GM12878 (cell line): ENCODE data around the gene DYNC1LI1. TPM values are rescaled to one million over a fixed set of nuclear protein-coding genes. Genes with fewer than 3 reads are reported as not detected.

Source experiments
- ATAC-seq: fragments of 200-7000 bp; cut with Tn5 transposase; 3 replicates; pipeline ENCODE4 v1.9.1; 2020; ENCODE audit warnings: mild to moderate bottlenecking, moderate library complexity
- BruUV-seq: library from RNA; stranded (reverse); fragments of 400-500 nt; replicated peaks from 2 replicates; lab custom pipeline; 2021; lab: Mats Ljungman, UMichigan
- CTCF ChIA-PET: fragments of 300-600 bp; sonication (Branson Sonifier 250); formaldehyde crosslinking; extraction: SDS; loops from one replicate; lab custom pipeline; 2021; ENCODE audit warnings: inconsistent platforms; lab: Yijun Ruan, JAX
- POLR2A ChIA-PET: fragments of 350-600 bp; formaldehyde crosslinking; extraction: SDS; loops from one replicate; lab custom pipeline; 2021; ENCODE audit warnings: inconsistent platforms; lab: Charles Lee
- RAD21 ChIA-PET: fragments of 300-600 bp; sonication (Branson Sonifier 250); formaldehyde crosslinking; loops from one replicate; lab custom pipeline; 2023; ENCODE audit warnings: antibody characterized with exemption; ENCODE audit not compliant: unreplicated experiment; lab: Charles Lee
- SMC1A ChIA-PET: fragments of 300-600 bp; sonication (Branson Sonifier 250); formaldehyde crosslinking; loops from one replicate; lab custom pipeline; 2023; ENCODE audit not compliant: unreplicated experiment, uncharacterized antibody; lab: Charles Lee
- DNase-seq: peaks from one replicate; pipeline ENCODE4 v3.0.0-alpha.2; 2011; ENCODE audit warnings: low read depth, low spot score
- FAIRE-seq: peaks from 3 replicates; lab custom pipeline; 2011; peaks lifted over from hg19 to GRCh38; lab: Jason Lieb, UNC
- H2AFZ ChIP-seq: 2 replicates; pipeline ENCODE4 v1.6.0; 2011; ENCODE audit warnings: low read depth, low read length, control low read depth; ENCODE audit not compliant: control insufficient read depth
- H3K27ac ChIP-seq: 2 replicates; pipeline ENCODE4 v1.5.1; 2011; ENCODE audit warnings: control low read depth; ENCODE audit not compliant: control insufficient read depth, insufficient read depth
- H3K27me3 ChIP-seq, 2 experiments: replicated peaks in 1 of 2; 2 replicates each; pipeline versions ENCODE4 v1.6.0 to v1.6.1; 2011; ENCODE audit warnings: low read length in 1 of 2; ENCODE audit not compliant: control insufficient read depth in 2 of 2, insufficient read depth in 2 of 2
- H3K36me3 ChIP-seq, 2 experiments: 2 replicates each; pipeline ENCODE4 v1.5.1; 2011; ENCODE audit warnings: low read length in 1 of 2; ENCODE audit not compliant: control insufficient read depth in 2 of 2, insufficient read depth in 2 of 2
- H3K4me1 ChIP-seq: 2 replicates; pipeline ENCODE4 v1.6.1; 2011; ENCODE audit warnings: mild to moderate bottlenecking, low read length, moderate library complexity, mixed read lengths; ENCODE audit not compliant: control insufficient read depth, insufficient read depth
- H3K4me2 ChIP-seq: 2 replicates; pipeline ENCODE4 v1.6.0; 2011; ENCODE audit warnings: control low read depth; ENCODE audit not compliant: control insufficient read depth, insufficient read depth
- H3K4me3 ChIP-seq: fragments of 200-600 bp; sonication (generic); 2 replicates; pipeline ENCODE4 v1.5.1; 2016
- H3K79me2 ChIP-seq: 2 replicates; pipeline ENCODE4 v1.6.0; 2011; ENCODE audit warnings: low read length; ENCODE audit not compliant: control insufficient read depth, insufficient read depth
- H3K9ac ChIP-seq: 2 replicates; pipeline ENCODE4 v1.8.0; 2011; ENCODE audit warnings: low read length, control low read depth, mixed read lengths; ENCODE audit not compliant: control insufficient read depth, insufficient read depth
- H3K9me3 ChIP-seq: replicated peaks from 3 replicates; pipeline ENCODE4 v1.5.1; 2011; ENCODE audit warnings: mild to moderate bottlenecking, low read length; ENCODE audit not compliant: control insufficient read depth, insufficient read depth
- H4K20me1 ChIP-seq: 2 replicates; pipeline ENCODE4 v1.6.0; 2011; ENCODE audit not compliant: control insufficient read depth, insufficient read depth
- BACH1 ChIP-seq: fragments of 450-650 bp; IDR thresholded peaks from 2 replicates; pipeline ENCODE4 v1.6.1; 2017; ENCODE audit warnings: mild to moderate bottlenecking, borderline replicate concordance
- CBFB ChIP-seq: IDR thresholded peaks from 2 replicates; pipeline ENCODE4 v1.6.1; 2016; ENCODE audit warnings: antibody characterized with exemption, low read depth
- CREM ChIP-seq: IDR thresholded peaks from 2 replicates; pipeline ENCODE4 v1.6.1; 2014; ENCODE audit warnings: antibody characterized with exemption, low read depth
- ETV6 ChIP-seq, 2 experiments: fragments of 450-650 bp in 1 of 2; IDR thresholded peaks in 1 of 2; conservative IDR thresholded peaks in 1 of 2; 2 replicates each; pipeline ENCODE4 v1.6.1; 2014; ENCODE audit warnings: antibody characterized with exemption in 1 of 2, borderline replicate concordance in 1 of 2, low read depth in 1 of 2, mild to moderate bottlenecking in 1 of 2, moderate library complexity in 1 of 2
- FOXK2 ChIP-seq: fragments of 450-650 bp; IDR thresholded peaks from 2 replicates; pipeline ENCODE4 v1.6.1; 2017; ENCODE audit warnings: mild to moderate bottlenecking, moderate library complexity
- GATAD2B ChIP-seq: fragments of 450-650 bp; conservative IDR thresholded peaks from 2 replicates; pipeline ENCODE4 v1.6.1; 2017; ENCODE audit warnings: low read depth, mild to moderate bottlenecking, moderate library complexity
- JUND ChIP-seq: IDR thresholded peaks from 2 replicates; pipeline ENCODE4 v1.6.1; 2012; ENCODE audit warnings: low read depth, mild to moderate bottlenecking, low read length, improper control_type of control experiment, moderate library complexity
- KAT2A ChIP-seq: conservative IDR thresholded peaks from 2 replicates; pipeline ENCODE4 v1.6.1; 2011; ENCODE audit warnings: low read depth, low read length; ENCODE audit not compliant: control insufficient read depth
- MTA2 ChIP-seq: fragments of 450-650 bp; IDR thresholded peaks from 2 replicates; pipeline ENCODE4 v1.6.1; 2016; ENCODE audit warnings: low read depth, mild to moderate bottlenecking, moderate library complexity
- NFIC ChIP-seq: IDR thresholded peaks from 2 replicates; pipeline ENCODE4 v1.6.1; 2012; ENCODE audit warnings: low read depth, mild to moderate bottlenecking, inconsistent platforms, low read length, moderate library complexity
- PAX8 ChIP-seq: fragments of 450-650 bp; IDR thresholded peaks from 2 replicates; pipeline ENCODE4 v1.6.1; 2017; ENCODE audit warnings: mild to moderate bottlenecking, moderate library complexity
- REST ChIP-seq: IDR thresholded peaks from 2 replicates; pipeline ENCODE4 v1.6.1; 2012; ENCODE audit warnings: mild to moderate bottlenecking, low read depth, low read length
- RFX5 ChIP-seq: IDR thresholded peaks from 2 replicates; pipeline ENCODE4 v1.6.1; 2011; ENCODE audit warnings: low read depth, low read length, improper control_type of control experiment
- SMARCA5 ChIP-seq: fragments of 450-650 bp; IDR thresholded peaks from 2 replicates; pipeline ENCODE4 v1.6.1; 2017; ENCODE audit warnings: mild to moderate bottlenecking
- STAT1 ChIP-seq: fragments of 450-650 bp; conservative IDR thresholded peaks from 2 replicates; pipeline ENCODE4 v1.6.1; 2014; ENCODE audit warnings: antibody characterized with exemption, mild to moderate bottlenecking
- ZBTB40 ChIP-seq: fragments of 450-650 bp; IDR thresholded peaks from 2 replicates; pipeline ENCODE4 v1.6.1; 2016; ENCODE audit warnings: mild to moderate bottlenecking, moderate library complexity, borderline replicate concordance
- WGBS: methylation state at CpG from one replicate; pipeline ENCODE4 v1.1.6; 2016; ENCODE audit warnings: low lambda C conversion rate; ENCODE audit not compliant: insufficient replicate concordance, insufficient coverage; ENCODE audit errors: missing lambda C conversion rate; 5-methylcytosine and 5-hydroxymethylcytosine counted together
- in situ Hi-C: fragments of 300-500 bp; cut with MboI; formaldehyde crosslinking; loops from 9 replicates; pipeline ENCODE4 v1.14.3; 2018; ENCODE audit warnings: mixed read lengths
- intact Hi-C: fragments of 100-400 bp; cut with micrococcal nuclease; formaldehyde crosslinking; loops from one replicate; pipeline ENCODE4 v1.14.2; 2022; ENCODE audit not compliant: unreplicated experiment
- polyA plus RNA-seq, 11 experiments: library from polyadenylated mRNA; depleted of rRNA in 4 of 11; unstranded in 6 of 11; stranded (reverse) in 5 of 11; fragments of >200 nt; fragmentation: Nextera tagmentation in 4 of 11; fragmentation: Illumina TruSeq in 1 of 11; extraction: Ambion mirVana in 4 of 11; extraction: Trizol in 1 of 11; gene quantifications; 1 replicate in 1 of 11; 2 replicates in 10 of 11; pipeline versions ENCODE4 v1.2.1 to v1.2.3, GENCODE V29; 2011 to 2016; ENCODE audit warnings: inconsistent platforms in 2 of 11, missing spikeins in 2 of 11, low read depth in 1 of 11
- total RNA-seq, 4 experiments: library from RNA; depleted of rRNA in 3 of 4; stranded (reverse); fragments of >200 nt in 3 of 4; fragmentation: Illumina TruSeq in 1 of 4; extraction: Trizol in 1 of 4; gene quantifications; 2 replicates each; pipeline versions ENCODE4 v1.2.1 to v1.2.3, GENCODE V29; 2013 to 2021
- TF ChIP-seq, protein P1 (sequence below): IDR thresholded peaks from 2 replicates; pipeline ENCODE4 v1.6.1; 2011; ENCODE audit warnings: low read depth, mild to moderate bottlenecking, low read length, moderate library complexity, borderline replicate concordance; ENCODE audit errors: extremely low read depth

The DYNC1LI1 gene
- total and polyA plus RNA-seq, 10 of the 15 experiments (the other 5 are each of a cell fraction or from before 2014, with no cell fraction given): 11.5 to 51.7 (median 32.0) TPM

DNA sequence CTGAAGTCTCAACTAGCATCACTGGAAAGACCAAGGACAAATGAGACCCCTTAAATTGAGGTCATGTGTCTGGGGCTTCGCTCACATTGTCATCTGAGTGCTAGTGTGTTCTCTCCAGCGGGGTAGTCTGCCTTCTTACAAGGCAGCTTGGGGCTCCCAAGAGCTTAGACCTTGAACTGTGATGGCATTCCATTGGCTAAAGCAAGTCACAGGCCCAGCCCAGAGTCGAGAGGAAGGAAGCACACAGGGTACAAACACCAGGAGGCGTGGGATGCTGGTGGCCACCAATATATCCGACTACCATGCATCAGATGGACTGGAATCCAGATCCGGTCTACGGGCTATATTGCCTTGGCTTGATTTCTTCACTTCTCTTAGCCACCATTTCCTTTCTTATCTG, 31.5 kb upstream of the DYNC1LI1 start (continued):
- TF ChIP-seq STAT1 (no peak), RFX5 (no peak), ZBTB40 (no peak)

DNA sequence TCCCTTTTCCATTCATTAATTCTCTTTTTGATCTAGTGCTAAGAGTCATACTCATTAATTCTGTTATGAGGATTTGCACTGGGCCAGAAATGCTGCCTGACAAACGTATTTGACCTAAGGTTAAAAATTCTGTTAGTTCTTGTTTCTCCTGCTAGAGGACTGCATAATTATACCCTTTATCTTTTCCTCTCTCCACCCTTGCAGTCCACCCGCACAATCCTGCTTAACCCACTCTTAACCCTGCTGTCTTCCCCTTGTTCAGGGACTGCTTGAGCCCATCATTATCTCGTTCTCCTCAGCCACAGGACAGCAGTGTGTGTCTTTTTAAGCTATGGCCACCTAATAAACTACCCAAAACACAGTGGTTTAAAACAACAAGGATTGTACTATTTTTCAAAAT, 31.1 kb upstream of the DYNC1LI1 start:
- POLR2A ChIA-PET: no interaction called here
- peaks cover 0 to 2% of the 10 kb centered on the region in 2 experiments; a peak in 2 of 4 replicates for H3K27me3 ChIP-seq
- H3K4me2 ChIP-seq: no peak overlapping the region
- H3K9me3 ChIP-seq: no peaks in the 10 kb centered on the region
- no peaks in the 10 kb centered on the region for H3K4me1 ChIP-seq
- in situ Hi-C loops (no loop called here), intact Hi-C loops (no loop called here)
- no peak overlapping the region for H3K9ac ChIP-seq
- H3K79me2 ChIP-seq: no peaks in the 10 kb centered on the region
- H3K4me3 ChIP-seq: no peak overlapping the region
- CTCF ChIA-PET: no interaction called here
- WGBS: 28% methylated on average over 3 of the region's 3 CpGs
- no TSS peak for BruUV-seq
- SMC1A ChIA-PET: no interaction called here
- H3K27ac ChIP-seq: no peak overlapping the region
- no peak for FAIRE-seq
- no peaks in the 10 kb centered on the region for H3K36me3 ChIP-seq
- RAD21 ChIA-PET: no interaction called here
- no peak for DNase-seq
- no peak for ATAC-seq
- no peaks in the 10 kb centered on the region for H4K20me1 ChIP-seq
- H2AFZ ChIP-seq: no peak overlapping the region
- TF ChIP-seq, protein P1, sequence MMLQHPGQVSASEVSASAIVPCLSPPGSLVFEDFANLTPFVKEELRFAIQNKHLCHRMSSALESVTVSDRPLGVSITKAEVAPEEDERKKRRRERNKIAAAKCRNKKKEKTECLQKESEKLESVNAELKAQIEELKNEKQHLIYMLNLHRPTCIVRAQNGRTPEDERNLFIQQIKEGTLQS: no peak
- TF ChIP-seq BACH1 (no peak), CREM (no peak), RFX5 (no peak), FOXK2 (no peak), REST (no peak), JUND (no peak), CBFB (no peak), SMARCA5 (no peak), GATAD2B (no peak), PAX8 (no peak), NFIC (no peak), MTA2 (no peak), KAT2A (no peak), ETV6 (conservative IDR thresholded peaks at IDR 0.05 in 1 of 2, IDR thresholded peaks at IDR 0.05 in 1 of 2; ENCODE audit: borderline replicate concordance in 1 of 2, low read depth in 1 of 2) (no peak)
